CMK (cell line): ENCODE data around the gene IGBP1.
"Not testable (repeated sequence)": the region's sequence is repeated elsewhere in the genome, so short reads cannot be mapped to it uniquely, and the experiment has no call there.

Experiments used
- DNase-seq: peaks from one replicate; pipeline ENCODE4 v3.0.0-alpha.2; 2010; ENCODE audit warnings: low read depth

The IGBP1 gene

GRCh38 chrX:70133303-70134115, at the start of gene IGBP1:
IGBP1 (plus strand) TSS chrX:70133447; CDS start chrX:70133948, 501 bp downstream.
- DNase-seq: peak; percentile 77

GRCh38 chrX:70084592-70085240, 48.5 kb upstream of the IGBP1 start:
- no peak for DNase-seq

- no peak for DNase-seq
Observed at GRCh38 chrX:70087857-70088630, 45.2 kb upstream of the IGBP1 start.

GRCh38 chrX:70088751-70089150, 44.5 kb upstream of the IGBP1 start:
- DNase-seq: no peak

- no peak for DNase-seq
Observed at GRCh38 chrX:70089604-70090297, 43.5 kb upstream of the IGBP1 start.

GRCh38 chrX:70092247-70092646, 41.0 kb upstream of the IGBP1 start:
- DNase-seq: no peak

- no peak for DNase-seq
Observed at GRCh38 chrX:70096052-70096451, 37.2 kb upstream of the IGBP1 start.

- no peak for DNase-seq
Observed at GRCh38 chrX:70105229-70105628, 28.0 kb upstream of the IGBP1 start.

- DNase-seq: not testable (repeated sequence)
Observed at GRCh38 chrX:70111436-70112026, 21.7 kb upstream of the IGBP1 start.

GRCh38 chrX:70117738-70118137, 15.5 kb upstream of the IGBP1 start:
- no peak for DNase-seq

GRCh38 chrX:70123014-70123413, 10.2 kb upstream of the IGBP1 start:
- DNase-seq: not testable (repeated sequence)

GRCh38 chrX:70124678-70125077, 8.6 kb upstream of the IGBP1 start:
- no peak for DNase-seq

GRCh38 chrX:70128071-70128470, 5.2 kb upstream of the IGBP1 start:
- DNase-seq: no peak

GRCh38 chrX:70129816-70130215, 3.4 kb upstream of the IGBP1 start:
- no peak for DNase-seq

- no peak for DNase-seq
Observed at GRCh38 chrX:70132224-70132623, 1.0 kb upstream of the IGBP1 start.

- no peak for DNase-seq
Observed at GRCh38 chrX:70132877-70133302, 357 bp upstream of the IGBP1 start.

GRCh38 chrX:70134116-70134477, 850 bp downstream of the IGBP1 start:
- DNase-seq: no peak

GRCh38 chrX:70138622-70139021, 5.4 kb downstream of the IGBP1 start:
- DNase-seq: no peak

- no peak for DNase-seq
Observed at GRCh38 chrX:70139736-70140135, 6.5 kb downstream of the IGBP1 start.

GRCh38 chrX:70141373-70141772, 8.1 kb downstream of the IGBP1 start:
- no peak for DNase-seq
